GM23338 (cell line): ENCODE results near the gene ERGIC2. TPM values are rescaled to one million over a fixed set of nuclear protein-coding genes. Genes with fewer than 3 reads are reported as not detected.

Experiments used
- ATAC-seq: fragments of 200-7000 bp; cut with Tn5 transposase; 3 replicates; pipeline ENCODE4 v1.9.1; 2020
- DNase-seq: peaks from one replicate; pipeline ENCODE4 v3.0.0-alpha.2; 2015; ENCODE audit warnings: low spot score
- H2AFZ ChIP-seq: fragments of 200-600 bp; sonication (generic); 2 replicates; pipeline ENCODE4 v1.8.0; 2016; ENCODE audit warnings: antibody characterized with exemption, mild to moderate bottlenecking, moderate library complexity
- H3F3A ChIP-seq: fragments of 200-600 bp; sonication (generic); replicated peaks from 2 replicates; pipeline ENCODE4 v1.8.0; 2017; ENCODE audit warnings: antibody characterized with exemption, mixed run types, low read depth
- H3K27ac ChIP-seq: fragments of 200-600 bp; sonication (generic); 2 replicates; pipeline ENCODE4 v1.6.1; 2016; ENCODE audit warnings: low read depth
- H3K27me3 ChIP-seq: fragments of 200-600 bp; sonication (generic); 2 replicates; pipeline ENCODE4 v1.8.0; 2016; ENCODE audit warnings: mild to moderate bottlenecking, mixed run types, moderate library complexity; ENCODE audit not compliant: insufficient read depth
- H3K36me3 ChIP-seq: fragments of 200-600 bp; sonication (generic); 2 replicates; pipeline ENCODE4 v1.8.0; 2016; ENCODE audit warnings: mild to moderate bottlenecking; ENCODE audit not compliant: insufficient read depth
- H3K4me1 ChIP-seq: fragments of 200-600 bp; sonication (generic); 2 replicates; pipeline ENCODE4 v1.8.0; 2016; ENCODE audit warnings: mild to moderate bottlenecking, moderate library complexity; ENCODE audit not compliant: insufficient read depth
- H3K4me2 ChIP-seq: fragments of 200-600 bp; sonication (generic); 2 replicates; pipeline ENCODE4 v1.7.1; 2017; ENCODE audit warnings: mixed run types
- H3K4me3 ChIP-seq: fragments of 200-600 bp; sonication (generic); 2 replicates; pipeline ENCODE4 v1.6.1; 2016; ENCODE audit warnings: mixed run types
- H3K79me2 ChIP-seq: fragments of 200-600 bp; sonication (generic); replicated peaks from 2 replicates; pipeline ENCODE4 v1.8.0; 2017; ENCODE audit warnings: mild to moderate bottlenecking; ENCODE audit not compliant: insufficient read depth
- H3K9me2 ChIP-seq: fragments of 200-600 bp; sonication (generic); 2 replicates; pipeline ENCODE4 v1.8.0; 2017; ENCODE audit not compliant: insufficient read depth
- H4K20me1 ChIP-seq: fragments of 200-600 bp; sonication (generic); replicated peaks from 2 replicates; pipeline ENCODE4 v1.8.0; 2017; ENCODE audit warnings: mild to moderate bottlenecking; ENCODE audit not compliant: insufficient read depth
- H3K27ac Mint-ChIP-seq: 2 replicates; pipeline ENCODE4 v1.8.0; 2020; ENCODE audit warnings: inconsistent platforms, mild to moderate bottlenecking, moderate library complexity, mixed read lengths
- H3K27me3 Mint-ChIP-seq: 3 replicates; pipeline ENCODE4 v1.8.0; 2022; ENCODE audit warnings: low read depth, mild to moderate bottlenecking, moderate library complexity, mixed read lengths, inconsistent platforms; ENCODE audit not compliant: insufficient read depth, poor library complexity
- H3K36me3 Mint-ChIP-seq: 3 replicates; pipeline ENCODE4 v1.8.0; 2021; ENCODE audit warnings: low read depth, mild to moderate bottlenecking, inconsistent platforms, moderate library complexity, mixed read lengths
- H3K4me1 Mint-ChIP-seq: 3 replicates; pipeline ENCODE4 v1.8.0; 2020; ENCODE audit warnings: mild to moderate bottlenecking, inconsistent platforms, mixed read lengths
- H3K4me3 Mint-ChIP-seq: 3 replicates; pipeline ENCODE4 v1.8.0; 2021; ENCODE audit warnings: moderate library complexity, mild to moderate bottlenecking, inconsistent platforms, mixed read lengths
- H3K9me3 Mint-ChIP-seq: 3 replicates; pipeline ENCODE4 v1.8.0; 2020; ENCODE audit warnings: moderate library complexity, mild to moderate bottlenecking, inconsistent platforms, mixed read lengths
- JUNB ChIP-seq: IDR thresholded peaks from one replicate; pipeline ENCODE4 v1.6.1; 2016; ENCODE audit warnings: antibody characterized with exemption; ENCODE audit not compliant: unreplicated experiment
- STAT1 ChIP-seq: IDR thresholded peaks from one replicate; pipeline ENCODE4 v1.6.1; 2016; ENCODE audit warnings: antibody characterized with exemption; ENCODE audit not compliant: unreplicated experiment
- ZNF331 ChIP-seq: fragments of 250-450 bp; sonication (Bioruptor Pico); IDR thresholded peaks from 2 replicates; pipeline ENCODE4 v1.5.0; 2020; ENCODE audit warnings: low read depth, mild to moderate bottlenecking, moderate library complexity
- polyA plus RNA-seq: library from polyadenylated mRNA; unstranded; fragments of >200 nt; fragmentation: Nextera tagmentation; extraction: Ambion mirVana; gene quantifications from 2 replicates; pipeline ENCODE4 v1.2.1, GENCODE V29; 2016
- total RNA-seq: library from RNA; depleted of rRNA; stranded (reverse); fragments of >200 nt; shearing (Covaris generic); gene quantifications from 2 replicates; pipeline ENCODE4 v1.2.3, GENCODE V29; 2014
- TF ChIP-seq, protein P1 (sequence below): IDR thresholded peaks from 2 replicates; pipeline ENCODE4 v1.6.1; 2016; ENCODE audit warnings: antibody characterized with exemption
- TF ChIP-seq, protein P2 (sequence below), 2 experiments: fragments of 200-600 bp in 1 of 2; sonication (generic) in 1 of 2; conservative IDR thresholded peaks; 2 replicates each; pipeline versions ENCODE4 v1.5.1 to v1.6.1; 2016 to 2017; ENCODE audit warnings: antibody characterized with exemption in 2 of 2, low read depth in 2 of 2, mild to moderate bottlenecking in 2 of 2, moderate library complexity in 1 of 2
- TF ChIP-seq, protein P3 (sequence below): fragments of 250-450 bp; sonication (Bioruptor Pico); IDR thresholded peaks from 2 replicates; pipeline ENCODE4 v1.5.0; 2020; ENCODE audit warnings: mild to moderate bottlenecking, moderate library complexity

Gene ERGIC2
- total and polyA plus RNA-seq, 2 experiments from 2014 or later: 77.1 to 107 TPM

DNA sequence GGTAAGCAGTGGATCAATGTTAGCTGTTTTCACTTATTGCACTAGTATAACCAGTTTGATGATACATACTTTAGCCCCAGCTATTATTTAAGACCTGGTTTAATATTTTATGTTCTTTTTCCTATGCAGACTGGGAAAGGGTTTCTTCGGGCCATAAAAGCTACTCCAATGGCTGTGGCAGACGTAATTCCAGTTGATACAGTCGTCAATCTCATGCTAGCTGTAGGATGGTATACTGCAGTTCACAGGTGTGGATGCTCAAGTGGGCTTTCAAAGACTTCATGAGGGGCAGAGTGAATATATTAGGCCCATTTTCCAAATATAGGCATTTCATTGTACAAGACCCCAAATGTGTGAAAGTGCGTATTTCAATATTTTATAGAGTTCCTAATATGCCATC, 70.1 kb downstream of the ERGIC2 start:
- H3K4me1 Mint-ChIP-seq: peaks cover 3% of the 10 kb centered on the region; the same call in 1 of the 3 replicates
- no peaks in the 10 kb centered on the region for H3K4me1 ChIP-seq
- no peaks in the 10 kb centered on the region for H3K9me3 Mint-ChIP-seq
- no peaks in the 10 kb centered on the region for H3K27me3 Mint-ChIP-seq
- DNase-seq (no peak), ATAC-seq (no peak)
- H3K4me2 ChIP-seq: no peak overlapping the region
- no peaks in the 10 kb centered on the region for H3K27me3 ChIP-seq
- no peak overlapping the region for H3K4me3 ChIP-seq
- no peaks in the 10 kb centered on the region for H3F3A ChIP-seq
- H3K36me3 Mint-ChIP-seq: no peaks in the 10 kb centered on the region
- H3K4me3 Mint-ChIP-seq: no peak overlapping the region
- no peaks in the 10 kb centered on the region for H3K9me2 ChIP-seq
- no peak overlapping the region for H2AFZ ChIP-seq
- no peak overlapping the region for H3K27ac Mint-ChIP-seq
- no peaks in the 10 kb centered on the region for H3K36me3 ChIP-seq
- H3K27ac ChIP-seq: no peak overlapping the region
- TF ChIP-seq STAT1: no peak
- TF ChIP-seq, protein P1, sequence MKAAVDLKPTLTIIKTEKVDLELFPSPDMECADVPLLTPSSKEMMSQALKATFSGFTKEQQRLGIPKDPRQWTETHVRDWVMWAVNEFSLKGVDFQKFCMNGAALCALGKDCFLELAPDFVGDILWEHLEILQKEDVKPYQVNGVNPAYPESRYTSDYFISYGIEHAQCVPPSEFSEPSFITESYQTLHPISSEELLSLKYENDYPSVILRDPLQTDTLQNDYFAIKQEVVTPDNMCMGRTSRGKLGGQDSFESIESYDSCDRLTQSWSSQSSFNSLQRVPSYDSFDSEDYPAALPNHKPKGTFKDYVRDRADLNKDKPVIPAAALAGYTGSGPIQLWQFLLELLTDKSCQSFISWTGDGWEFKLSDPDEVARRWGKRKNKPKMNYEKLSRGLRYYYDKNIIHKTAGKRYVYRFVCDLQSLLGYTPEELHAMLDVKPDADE: no peak
- no peaks in the 10 kb centered on the region for H3K79me2 ChIP-seq
- no peaks in the 10 kb centered on the region for H4K20me1 ChIP-seq

DNA sequence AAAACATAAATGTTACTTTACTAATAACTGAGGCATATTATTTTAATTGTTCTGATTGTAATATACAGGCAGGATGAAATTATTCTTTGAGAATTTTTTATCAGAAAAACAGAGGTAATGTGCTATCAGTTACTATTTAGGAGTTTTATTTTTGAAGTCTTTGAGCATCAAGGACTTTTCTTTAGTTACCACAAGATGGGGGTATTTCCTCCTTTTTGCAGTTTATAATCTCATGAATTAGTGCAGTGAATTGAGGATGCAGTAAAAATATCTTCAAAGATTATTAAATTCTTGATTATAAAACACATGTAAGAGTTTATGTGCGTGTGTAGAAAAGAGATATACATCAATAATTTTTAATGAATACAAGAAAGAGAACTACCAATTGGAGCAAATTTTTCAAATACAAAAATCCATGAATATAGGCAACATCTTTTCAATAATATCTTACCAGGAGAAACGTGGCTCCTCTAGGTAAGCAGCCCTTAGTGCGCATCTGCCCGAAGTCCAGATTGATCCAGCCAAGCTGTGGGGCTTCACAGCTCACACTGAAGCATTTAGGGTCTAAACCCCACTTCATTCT, 71.6 kb downstream of the ERGIC2 start:
- TF ChIP-seq, protein P2, sequence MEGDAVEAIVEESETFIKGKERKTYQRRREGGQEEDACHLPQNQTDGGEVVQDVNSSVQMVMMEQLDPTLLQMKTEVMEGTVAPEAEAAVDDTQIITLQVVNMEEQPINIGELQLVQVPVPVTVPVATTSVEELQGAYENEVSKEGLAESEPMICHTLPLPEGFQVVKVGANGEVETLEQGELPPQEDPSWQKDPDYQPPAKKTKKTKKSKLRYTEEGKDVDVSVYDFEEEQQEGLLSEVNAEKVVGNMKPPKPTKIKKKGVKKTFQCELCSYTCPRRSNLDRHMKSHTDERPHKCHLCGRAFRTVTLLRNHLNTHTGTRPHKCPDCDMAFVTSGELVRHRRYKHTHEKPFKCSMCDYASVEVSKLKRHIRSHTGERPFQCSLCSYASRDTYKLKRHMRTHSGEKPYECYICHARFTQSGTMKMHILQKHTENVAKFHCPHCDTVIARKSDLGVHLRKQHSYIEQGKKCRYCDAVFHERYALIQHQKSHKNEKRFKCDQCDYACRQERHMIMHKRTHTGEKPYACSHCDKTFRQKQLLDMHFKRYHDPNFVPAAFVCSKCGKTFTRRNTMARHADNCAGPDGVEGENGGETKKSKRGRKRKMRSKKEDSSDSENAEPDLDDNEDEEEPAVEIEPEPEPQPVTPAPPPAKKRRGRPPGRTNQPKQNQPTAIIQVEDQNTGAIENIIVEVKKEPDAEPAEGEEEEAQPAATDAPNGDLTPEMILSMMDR (conservative IDR thresholded peaks at IDR 0.05; ENCODE audit: low read depth in 2 of 2): peak in 1 of 2 experiments; percentile 66; a peak in 3 of 4 replicates
- TF ChIP-seq JUNB: no peak
- H3K36me3 ChIP-seq: no peaks in the 10 kb centered on the region

DNA sequence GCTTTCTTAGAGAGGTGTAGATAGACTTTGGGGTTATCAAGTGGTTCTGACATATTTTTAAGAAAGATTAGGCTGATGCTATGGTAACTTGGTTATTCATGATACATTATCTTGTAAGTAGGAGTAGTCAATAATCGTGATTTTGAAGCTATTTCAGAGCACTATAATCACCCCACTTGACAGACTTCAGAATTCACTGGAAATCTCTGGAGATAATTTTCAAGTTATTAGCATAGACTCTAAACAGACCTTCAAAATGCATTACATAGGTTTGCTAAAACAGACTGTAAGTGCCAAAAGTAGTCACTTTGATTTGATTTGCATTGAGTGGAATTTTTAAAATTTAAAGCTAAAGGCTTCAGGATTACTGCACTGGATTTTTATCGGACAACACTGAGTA, 74.3 kb downstream of the ERGIC2 start:
- no peak overlapping the region for H3K4me3 Mint-ChIP-seq
- ATAC-seq (no peak), DNase-seq (no peak)
- no peaks in the 10 kb centered on the region for H3K9me3 Mint-ChIP-seq
- no peaks in the 10 kb centered on the region for H4K20me1 ChIP-seq
- H3K36me3 Mint-ChIP-seq: no peaks in the 10 kb centered on the region
- peaks cover 5% of the 10 kb centered on the region; the same call in 2 of the 3 replicates for H3K4me1 Mint-ChIP-seq
- H3K4me1 ChIP-seq: no peaks in the 10 kb centered on the region
- H3K27me3 Mint-ChIP-seq: peaks cover 2% of the 10 kb centered on the region
- no peak overlapping the region for H3K4me2 ChIP-seq
- no peaks in the 10 kb centered on the region for H3K36me3 ChIP-seq
- H3K79me2 ChIP-seq: no peaks in the 10 kb centered on the region
- H2AFZ ChIP-seq: no peak overlapping the region
- no peak overlapping the region for H3K27ac Mint-ChIP-seq
- H3K27ac ChIP-seq: no peak overlapping the region
- H3F3A ChIP-seq: no peaks in the 10 kb centered on the region
- H3K27me3 ChIP-seq: no peaks in the 10 kb centered on the region
- no peaks in the 10 kb centered on the region for H3K9me2 ChIP-seq
- no peak overlapping the region for H3K4me3 ChIP-seq
- no peak for TF ChIP-seq STAT1
- TF ChIP-seq, protein P3, sequence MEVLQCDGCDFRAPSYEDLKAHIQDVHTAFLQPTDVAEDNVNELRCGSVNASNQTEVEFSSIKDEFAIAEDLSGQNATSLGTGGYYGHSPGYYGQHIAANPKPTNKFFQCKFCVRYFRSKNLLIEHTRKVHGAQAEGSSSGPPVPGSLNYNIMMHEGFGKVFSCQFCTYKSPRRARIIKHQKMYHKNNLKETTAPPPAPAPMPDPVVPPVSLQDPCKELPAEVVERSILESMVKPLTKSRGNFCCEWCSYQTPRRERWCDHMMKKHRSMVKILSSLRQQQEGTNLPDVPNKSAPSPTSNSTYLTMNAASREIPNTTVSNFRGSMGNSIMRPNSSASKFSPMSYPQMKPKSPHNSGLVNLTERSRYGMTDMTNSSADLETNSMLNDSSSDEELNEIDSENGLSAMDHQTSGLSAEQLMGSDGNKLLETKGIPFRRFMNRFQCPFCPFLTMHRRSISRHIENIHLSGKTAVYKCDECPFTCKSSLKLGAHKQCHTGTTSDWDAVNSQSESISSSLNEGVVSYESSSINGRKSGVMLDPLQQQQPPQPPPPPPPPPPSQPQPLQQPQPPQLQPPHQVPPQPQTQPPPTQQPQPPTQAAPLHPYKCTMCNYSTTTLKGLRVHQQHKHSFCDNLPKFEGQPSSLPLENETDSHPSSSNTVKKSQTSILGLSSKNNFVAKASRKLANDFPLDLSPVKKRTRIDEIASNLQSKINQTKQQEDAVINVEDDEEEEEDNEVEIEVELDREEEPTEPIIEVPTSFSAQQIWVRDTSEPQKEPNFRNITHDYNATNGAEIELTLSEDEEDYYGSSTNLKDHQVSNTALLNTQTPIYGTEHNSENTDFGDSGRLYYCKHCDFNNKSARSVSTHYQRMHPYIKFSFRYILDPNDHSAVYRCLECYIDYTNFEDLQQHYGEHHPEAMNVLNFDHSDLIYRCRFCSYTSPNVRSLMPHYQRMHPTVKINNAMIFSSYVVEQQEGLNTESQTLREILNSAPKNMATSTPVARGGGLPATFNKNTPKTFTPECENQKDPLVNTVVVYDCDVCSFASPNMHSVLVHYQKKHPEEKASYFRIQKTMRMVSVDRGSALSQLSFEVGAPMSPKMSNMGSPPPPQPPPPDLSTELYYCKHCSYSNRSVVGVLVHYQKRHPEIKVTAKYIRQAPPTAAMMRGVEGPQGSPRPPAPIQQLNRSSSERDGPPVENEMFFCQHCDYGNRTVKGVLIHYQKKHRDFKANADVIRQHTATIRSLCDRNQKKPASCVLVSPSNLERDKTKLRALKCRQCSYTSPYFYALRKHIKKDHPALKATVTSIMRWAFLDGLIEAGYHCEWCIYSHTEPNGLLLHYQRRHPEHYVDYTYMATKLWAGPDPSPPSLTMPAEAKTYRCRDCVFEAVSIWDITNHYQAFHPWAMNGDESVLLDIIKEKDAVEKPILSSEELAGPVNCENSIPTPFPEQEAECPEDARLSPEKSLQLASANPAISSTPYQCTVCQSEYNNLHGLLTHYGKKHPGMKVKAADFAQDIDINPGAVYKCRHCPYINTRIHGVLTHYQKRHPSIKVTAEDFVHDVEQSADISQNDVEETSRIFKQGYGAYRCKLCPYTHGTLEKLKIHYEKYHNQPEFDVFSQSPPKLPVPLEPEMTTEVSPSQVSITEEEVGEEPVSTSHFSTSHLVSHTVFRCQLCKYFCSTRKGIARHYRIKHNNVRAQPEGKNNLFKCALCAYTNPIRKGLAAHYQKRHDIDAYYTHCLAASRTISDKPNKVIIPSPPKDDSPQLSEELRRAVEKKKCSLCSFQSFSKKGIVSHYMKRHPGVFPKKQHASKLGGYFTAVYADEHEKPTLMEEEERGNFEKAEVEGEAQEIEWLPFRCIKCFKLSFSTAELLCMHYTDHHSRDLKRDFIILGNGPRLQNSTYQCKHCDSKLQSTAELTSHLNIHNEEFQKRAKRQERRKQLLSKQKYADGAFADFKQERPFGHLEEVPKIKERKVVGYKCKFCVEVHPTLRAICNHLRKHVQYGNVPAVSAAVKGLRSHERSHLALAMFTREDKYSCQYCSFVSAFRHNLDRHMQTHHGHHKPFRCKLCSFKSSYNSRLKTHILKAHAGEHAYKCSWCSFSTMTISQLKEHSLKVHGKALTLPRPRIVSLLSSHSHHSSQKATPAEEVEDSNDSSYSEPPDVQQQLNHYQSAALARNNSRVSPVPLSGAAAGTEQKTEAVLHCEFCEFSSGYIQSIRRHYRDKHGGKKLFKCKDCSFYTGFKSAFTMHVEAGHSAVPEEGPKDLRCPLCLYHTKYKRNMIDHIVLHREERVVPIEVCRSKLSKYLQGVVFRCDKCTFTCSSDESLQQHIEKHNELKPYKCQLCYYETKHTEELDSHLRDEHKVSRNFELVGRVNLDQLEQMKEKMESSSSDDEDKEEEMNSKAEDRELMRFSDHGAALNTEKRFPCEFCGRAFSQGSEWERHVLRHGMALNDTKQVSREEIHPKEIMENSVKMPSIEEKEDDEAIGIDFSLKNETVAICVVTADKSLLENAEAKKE (CRISPR knock-in tag): no peak
- TF ChIP-seq ZNF331 (CRISPR knock-in tag): no peak

More for the DNA sequence above, 71.6 kb downstream of the ERGIC2 start:
- H3F3A ChIP-seq: no peaks in the 10 kb centered on the region
- no peak for ATAC-seq
- H3K27me3 ChIP-seq: no peaks in the 10 kb centered on the region
- no peak overlapping the region for H3K27ac Mint-ChIP-seq
- no peaks in the 10 kb centered on the region for H4K20me1 ChIP-seq
- H3K79me2 ChIP-seq: no peaks in the 10 kb centered on the region
- H3K27ac ChIP-seq: no peak overlapping the region
- no peaks in the 10 kb centered on the region for H3K4me1 Mint-ChIP-seq
- H3K36me3 Mint-ChIP-seq: no peaks in the 10 kb centered on the region
- no peak overlapping the region for H2AFZ ChIP-seq
- no peak overlapping the region for H3K4me3 Mint-ChIP-seq
- no peak overlapping the region for H3K4me3 ChIP-seq
- no peaks in the 10 kb centered on the region for H3K27me3 Mint-ChIP-seq
- no peaks in the 10 kb centered on the region for H3K4me1 ChIP-seq
- no peaks in the 10 kb centered on the region for H3K9me2 ChIP-seq
- no peaks in the 10 kb centered on the region for H3K9me3 Mint-ChIP-seq
- no peak overlapping the region for H3K4me2 ChIP-seq
- DNase-seq: peak; percentile 38
